Measurements from ENCODE around the gene MYO1C. TPM values are rescaled to one million over a fixed set of nuclear protein-coding genes. Genes with fewer than 3 reads are reported as not detected.

Gene MYO1C
- total and polyA plus RNA-seq, 2 of the 8 experiments (the other 6 are each of a cell fraction or from before 2014, with no cell fraction given) = 40.1 to 78.6 TPM

DNA sequence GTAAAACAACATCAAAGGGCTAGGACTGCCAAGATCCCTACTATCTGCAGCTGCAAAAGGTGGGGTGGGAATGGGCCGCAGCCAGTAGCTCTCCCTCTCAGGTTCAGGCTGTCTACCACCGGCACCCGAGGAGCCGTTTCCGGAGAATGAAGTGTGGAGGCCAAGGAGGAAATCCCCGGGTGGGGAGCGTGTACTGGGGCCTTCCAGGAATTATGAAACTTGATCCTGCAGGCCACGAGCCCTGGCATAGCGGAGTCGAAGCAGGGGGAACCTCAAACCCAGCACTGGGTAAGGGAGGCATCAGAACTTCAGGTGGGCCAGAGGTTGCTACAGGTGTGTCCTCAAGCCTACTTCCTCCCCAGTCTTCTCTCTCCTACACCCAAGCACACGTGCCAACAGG, 18.8 kb upstream of the MYO1C start:
- Histone ChIP-seq H3K4me3 (ENCODE audit: extremely low read depth in 1 of 4, insufficient read depth in 2 of 4, low read depth in 3 of 4, low read length in 4 of 4) (no peak overlapping the region), H3K18ac (ENCODE audit: extremely low read depth, low read length) (no peak overlapping the region), H3K79me1 (ENCODE audit: low read depth, low read length) (peaks cover 3% of the 10 kb centered on the region; the same call in 1 of the 2 replicates), H3K27ac (ENCODE audit: low read depth, low read length) (no peak overlapping the region), H4K5ac (ENCODE audit: insufficient read length, low read depth, low read length) (no peak overlapping the region), H2BK12ac (ENCODE audit: low read depth, low read length) (no peak overlapping the region), H3K23ac (ENCODE audit: insufficient read length) (no peak overlapping the region), H2BK5ac (ENCODE audit: low read depth, low read length) (no peak overlapping the region), H3K14ac (ENCODE audit: insufficient read length) (no peak overlapping the region), H4K8ac (ENCODE audit: extremely low read depth, insufficient read depth, low read length) (no peak overlapping the region; the same call in 1 of the 2 replicates), H3K27me3 (replicated peaks in 1 of 4; ENCODE audit: control insufficient read depth in 3 of 4, extremely low read depth in 1 of 4, insufficient read depth in 3 of 4, low read length in 3 of 4) (no peaks in the 10 kb centered on the region), H3K4me2 (ENCODE audit: insufficient read depth in 1 of 2, low read depth in 2 of 2, low read length in 2 of 2) (no peak overlapping the region), H3K79me2 (ENCODE audit: control insufficient read depth in 1 of 2, insufficient read depth in 2 of 2, low read length in 2 of 2) (no peaks in the 10 kb centered on the region), H3K4ac (replicated peaks; ENCODE audit: insufficient read length, low read depth, low read length) (no peak overlapping the region), H2BK15ac (ENCODE audit: low read length) (no peak overlapping the region), H2BK20ac (ENCODE audit: low read length) (no peak overlapping the region), H4K91ac (replicated peaks; ENCODE audit: insufficient read length, low read length) (no peak overlapping the region), H2AFZ (ENCODE audit: low read length) (no peak overlapping the region), H3K36me3 (ENCODE audit: control insufficient read depth in 2 of 4, insufficient read depth in 4 of 4, low read length in 3 of 4) (no peaks in the 10 kb centered on the region; a peak in 4 of 8 replicates), H4K20me1 (replicated peaks in 1 of 2; ENCODE audit: control insufficient read depth in 1 of 2, insufficient read depth in 2 of 2, low read length in 2 of 2) (peaks cover 0 to 3% of the 10 kb centered on the region in 2 experiments), H2AK5ac (ENCODE audit: low read depth, low read length) (no peak overlapping the region), H3K56ac (replicated peaks; ENCODE audit: insufficient read length, low read depth, low read length) (no peak overlapping the region), H3K9me3 (ENCODE audit: insufficient read depth in 2 of 2, low read depth in 1 of 2, low read length in 1 of 2) (no peaks in the 10 kb centered on the region), H3K23me2 (ENCODE audit: low read depth, low read length) (peaks cover 6% of the 10 kb centered on the region; the same call in 1 of the 2 replicates), H3K9ac (replicated peaks in 1 of 4; ENCODE audit: extremely low read depth in 1 of 4, low read depth in 3 of 4, low read length in 3 of 4) (0 out of 7 replicates have a peak overlapping the region, but pooled peaks of 1 of the 4 experiments have one; percentile 35), H3K4me1 (replicated peaks in 1 of 4; ENCODE audit: control insufficient read depth in 3 of 4, insufficient read depth in 4 of 4, low read length in 3 of 4) (peaks cover 0 to 6% (median 3%) of the 10 kb centered on the region in 4 experiments; a peak in 5 of 7 replicates), H2BK120ac (replicated peaks; ENCODE audit: low read depth, low read length) (no peak overlapping the region)
- DNase-seq (ENCODE audit: low read depth in 1 of 2, low spot score in 2 of 2) = no peak
- ChIA-PET POLR2A (ENCODE audit: partially characterized antibody) (interaction anchor here (0.8 to 1.7 kb wide), 4 partner anchors 8 to 118 kb away, joined by 3 to 4 read pairs (median 3); partner anchors contain the start of gene MYO1C), CTCF (ENCODE audit: partially characterized antibody) (interaction anchor here (0.6 to 5.1 kb wide), 6 partner anchors 13 to 63 kb away, joined by 3 to 26 read pairs (median 6); no protein-coding TSS in a partner anchor)
- WGBS, 2 experiments (ENCODE audit: extremely low coverage in 1 of 2, insufficient coverage in 1 of 2, insufficient read length in 1 of 2, insufficient replicate concordance in 2 of 2, low coverage in 1 of 2, low lambda C conversion rate in 2 of 2, missing lambda C conversion rate in 1 of 2) = 93% methylated on average over 11 of the region's 11 CpGs; no CpG with 5 or more reads in 1 of the 2 experiments
- FAIRE-seq = no peak
- TF ChIP-seq GABPA (IDR thresholded peaks at IDR 0.05; ENCODE audit: borderline replicate concordance, insufficient read depth, low read length) (no peak), CREB1 (IDR thresholded peaks at IDR 0.05) (no peak), TAF7 (optimal IDR thresholded peaks at IDR 0.05; ENCODE audit: borderline replicate concordance, low read depth, low read length) (no peak), SIX5 (IDR thresholded peaks at IDR 0.05; ENCODE audit: low read depth, low read length) (no peak), SUZ12 (IDR thresholded peaks at IDR 0.05; ENCODE audit: low read length) (no peak), RBBP5 (IDR thresholded peaks at IDR 0.05; ENCODE audit: borderline replicate concordance, low read depth, low read length) (no peak), YY1 (IDR thresholded peaks at IDR 0.05; ENCODE audit: low read depth, low read length) (no peak), EP300 (IDR thresholded peaks at IDR 0.05; ENCODE audit: borderline replicate concordance in 1 of 2, low read depth in 2 of 2, low read length in 2 of 2) (no peak), NANOG (IDR thresholded peaks at IDR 0.05; ENCODE audit: insufficient read depth, low read depth, low read length, poor library complexity, severe bottlenecking) (no peak), MAX (IDR thresholded peaks at IDR 0.05) (no peak), POLR2AphosphoS5 (IDR thresholded peaks at IDR 0.05; ENCODE audit: low read depth, low read length) (no peak)
